Right ventricle myocardium inferior (tissue), 1 donor: Measurements from ENCODE around the gene TRAPPC11. TPM values are rescaled to one million over a fixed set of nuclear protein-coding genes. Genes with fewer than 3 reads are reported as not detected.

Experiments
- ATAC-seq: fragments of 200-7000 bp; cut with Tn5 transposase; one replicate; pipeline ENCODE4 v1.9.1; 2020; ENCODE audit warnings: mild to moderate bottlenecking, moderate library complexity
- DNase-seq: peaks from one replicate; pipeline ENCODE4 v3.0.0; 2021; ENCODE audit errors: missing footprints
- intact Hi-C: fragments of 100-400 bp; cut with DNase I; formaldehyde crosslinking; loops from one replicate; pipeline ENCODE4 v1.11.0; 2022
- total RNA-seq: library from RNA; stranded (reverse); fragmentation: NEBNext Ultra II Directional; extraction: Animal tissue kit (Norgen Biotek cat#: 25700); gene quantifications from one replicate; pipeline ENCODE4 v1.2.1, GENCODE V29; 2021
- donor health status: DM: no; HTN: yes; CAD: no; lungs with severe emphysema.

TRAPPC11 gene
- total RNA-seq, 1 donor from 2014 or later = 17.8 TPM

- intact Hi-C loops = no loop called here
- DNase-seq = no peak
- no peak for ATAC-seq
Observed at GRCh38 chr4:183738961-183739360, 79.9 kb downstream of the TRAPPC11 start.

DNA sequence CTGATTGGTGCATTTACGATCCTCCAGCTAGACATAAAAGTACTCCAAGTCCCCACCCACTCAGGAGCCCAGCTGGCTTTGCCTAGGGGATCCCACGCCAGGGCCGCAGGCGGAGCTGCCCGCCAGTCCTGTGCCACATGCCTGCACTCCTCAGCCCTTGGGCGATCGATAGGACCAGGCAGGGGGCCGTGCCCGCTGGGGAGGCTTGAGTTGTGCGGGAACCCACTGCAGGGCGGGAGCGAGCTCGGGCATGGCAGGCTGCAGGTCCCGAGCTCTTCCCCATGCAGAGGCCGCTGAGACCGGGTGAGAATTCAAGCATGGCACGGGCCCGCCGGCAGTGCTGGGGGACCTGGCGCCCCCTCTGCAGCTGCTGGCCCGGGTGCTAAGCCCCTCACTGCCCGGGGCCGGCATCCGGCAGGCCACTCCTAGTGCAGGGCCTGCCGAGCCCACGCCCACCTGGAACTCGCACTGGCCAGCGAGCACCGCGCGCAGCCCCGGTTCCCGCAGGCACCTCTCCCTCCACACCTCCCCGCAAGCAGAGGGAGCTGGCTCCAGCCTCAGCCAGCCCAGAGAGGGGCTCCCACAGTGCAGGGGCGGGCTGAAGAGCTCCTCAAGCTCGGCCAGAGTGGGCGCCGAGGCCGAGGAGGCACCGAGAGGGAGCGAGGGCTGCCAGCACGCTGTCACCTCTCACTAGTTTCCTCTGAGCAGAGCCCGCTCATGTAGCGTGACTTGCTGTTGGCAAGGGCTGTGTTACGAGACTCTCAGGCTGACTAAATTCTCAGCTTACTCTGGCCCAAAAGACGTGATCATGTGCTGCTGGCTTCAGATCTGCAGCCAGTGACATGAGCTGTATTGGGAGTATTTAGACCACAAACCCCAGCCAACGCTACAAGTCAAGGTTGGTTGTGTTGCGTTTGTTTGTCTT lies 87.5 kb downstream of the TRAPPC11 start:
- intact Hi-C loops = no loop called here
- no peak for DNase-seq
- peak; percentile 68 for ATAC-seq

DNA sequence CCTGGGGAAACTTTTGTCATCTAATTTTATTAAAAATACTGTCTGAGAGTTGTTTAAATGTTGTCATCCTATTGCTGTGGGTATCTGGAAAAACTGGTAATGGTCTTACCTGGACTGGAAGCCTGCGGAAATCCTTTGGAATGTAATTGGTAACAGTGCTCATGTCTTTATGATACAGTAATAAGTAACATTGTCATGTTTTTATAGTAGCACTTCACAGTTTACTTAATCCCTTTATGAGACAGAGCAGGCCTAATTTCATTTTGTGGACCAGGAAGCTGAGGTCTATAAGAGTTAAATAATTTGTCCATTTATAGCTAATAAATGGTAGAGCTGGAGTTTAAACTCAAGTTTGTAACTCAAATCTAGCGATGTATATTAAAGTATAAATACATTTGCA lies 88.3 kb downstream of the TRAPPC11 start:
- intact Hi-C loops = no loop called here
- DNase-seq = no peak
- ATAC-seq = no peak

DNA sequence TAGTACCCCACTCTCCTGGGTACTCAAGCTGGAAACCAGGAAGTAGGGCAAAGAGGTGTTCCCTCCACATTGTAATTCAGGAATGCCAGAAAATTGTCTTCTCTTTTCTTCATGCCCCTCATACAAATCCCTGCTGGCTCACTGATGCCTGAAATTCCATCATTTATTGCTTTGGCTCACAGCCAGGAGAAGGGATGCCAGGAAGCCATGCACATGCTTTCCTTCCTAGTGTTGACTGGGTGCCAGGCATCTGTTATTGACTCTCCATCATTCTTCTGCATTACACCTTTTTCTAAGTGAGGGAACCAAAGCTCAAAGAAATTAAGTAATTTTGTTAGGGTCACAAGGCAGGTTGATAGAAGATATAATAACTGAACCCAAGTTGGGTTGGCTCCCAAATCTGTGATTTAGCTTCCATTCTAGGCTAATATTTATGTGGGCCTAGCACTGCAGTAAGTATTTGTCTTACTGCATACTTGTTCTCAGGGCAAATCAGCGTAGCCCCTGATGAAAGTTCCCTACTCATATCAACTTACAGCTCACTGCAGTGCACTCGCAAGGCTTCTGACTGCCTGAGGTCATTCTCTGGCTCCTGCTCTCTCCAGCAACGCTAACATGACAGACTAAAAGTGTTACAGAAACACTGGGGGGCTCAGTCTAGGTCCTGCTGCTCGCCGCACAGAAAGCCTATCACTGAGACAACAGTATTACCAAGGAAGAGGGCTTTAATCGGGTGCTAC lies 89.0 kb downstream of the TRAPPC11 start:
- intact Hi-C loops = no loop called here
- no peak for ATAC-seq
- DNase-seq = no peak

DNA sequence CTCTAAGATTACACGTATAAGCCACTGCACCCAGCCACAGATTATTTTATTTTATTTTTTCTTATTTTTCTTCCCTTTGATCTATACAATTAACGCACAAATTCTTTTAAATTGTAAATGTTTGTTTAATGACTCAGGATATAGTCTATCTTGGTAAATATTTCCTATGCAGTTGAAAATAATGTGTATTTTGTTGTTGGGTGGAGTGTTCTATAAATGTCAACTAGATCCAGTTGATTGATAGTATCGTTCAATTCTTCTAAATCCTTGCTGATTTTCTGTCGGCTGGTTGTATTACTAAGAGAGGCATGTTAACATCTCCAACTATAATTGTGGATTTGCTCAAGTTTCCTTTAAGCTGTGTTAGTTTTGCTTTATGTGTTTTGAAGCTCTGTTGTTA lies 92.0 kb downstream of the TRAPPC11 start:
- intact Hi-C loops = no loop called here
- no peak for DNase-seq
- no peak for ATAC-seq

- no peak for ATAC-seq
- no peak for DNase-seq
- intact Hi-C loops = no loop called here
Observed at GRCh38 chr4:183755596-183755995, 96.5 kb downstream of the TRAPPC11 start.

GRCh38 chr4:183757060-183757459 lies 98.0 kb downstream of the TRAPPC11 start:
- ATAC-seq = no peak
- intact Hi-C loops = no loop called here
- DNase-seq = no peak

- DNase-seq (peak; percentile 84), ATAC-seq (peak; percentile 66)
- intact Hi-C loops = no loop called here
Observed at GRCh38 chr4:183758061-183758757, 99.1 kb downstream of the TRAPPC11 start.

- no peak for DNase-seq
- intact Hi-C loops = no loop called here
- peak; percentile 49 for ATAC-seq
Observed at GRCh38 chr4:183758758-183759447, 99.8 kb downstream of the TRAPPC11 start.

DNA sequence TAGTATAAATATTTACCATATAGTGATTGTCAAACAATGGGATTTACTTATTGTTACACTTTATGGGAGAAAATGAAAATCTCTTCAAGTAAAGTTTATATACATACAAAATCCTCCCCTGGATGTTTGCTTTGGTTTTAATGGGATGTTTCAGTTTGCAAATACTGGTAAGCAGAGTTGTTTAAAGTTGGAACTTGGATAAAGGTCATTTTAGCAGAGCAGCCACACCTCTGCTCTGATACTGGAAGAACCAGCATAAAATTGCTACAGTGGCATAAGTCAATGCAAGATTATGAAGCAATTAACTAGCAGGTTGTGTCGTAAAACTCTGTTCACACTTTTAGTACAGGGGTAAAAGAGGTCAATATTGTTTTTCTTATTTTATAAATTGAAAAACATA lies 101.2 kb downstream of the TRAPPC11 start:
- no peak for ATAC-seq
- intact Hi-C loops = loop anchor here (5.0 kb wide), 1 partner anchor 37 kb away; no protein-coding TSS in a partner anchor

More for the DNA sequence above, 101.2 kb downstream of the TRAPPC11 start:
- DNase-seq = no peak

Other genes starting within 250 kb of the TRAPPC11 start
- gene CDKN2AIP, start 214.7 kb upstream of the TRAPPC11 start, total RNA-seq = 10.6 TPM
- gene ING2, start 154.2 kb upstream of the TRAPPC11 start, total RNA-seq = 6.5 TPM
- 15.5 TPM for gene RWDD4, start 108 bp upstream of the TRAPPC11 start, total RNA-seq
- gene STOX2, start 246.0 kb downstream of the TRAPPC11 start, total RNA-seq = 9.9 TPM